Measurements from ENCODE around the gene KBTBD13.
"Not testable (repeated sequence)": the region's sequence is repeated elsewhere in the genome, so short reads cannot be mapped to it uniquely, and the experiment has no call there.

DNA sequence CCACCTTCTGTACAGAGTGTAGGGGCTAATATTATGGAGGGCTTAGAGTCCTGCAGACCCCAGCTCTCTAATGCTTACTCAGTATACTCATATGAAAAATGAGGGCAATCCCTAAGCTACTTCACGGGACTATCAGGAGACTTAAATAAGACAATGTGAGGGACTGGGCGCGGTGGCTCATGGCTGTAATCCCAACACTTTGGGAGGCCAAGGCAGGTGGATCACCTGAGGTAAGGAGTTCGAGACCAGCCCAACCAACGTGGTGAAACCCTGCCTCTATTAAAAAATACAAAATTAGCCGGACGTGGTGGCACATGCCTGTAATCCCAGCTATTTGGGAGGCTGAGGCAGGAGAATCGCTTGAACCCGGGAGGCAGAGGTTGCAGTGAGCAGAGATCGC is 23.3 kb downstream of the KBTBD13 start:
- TF ChIP-seq, protein P1, sequence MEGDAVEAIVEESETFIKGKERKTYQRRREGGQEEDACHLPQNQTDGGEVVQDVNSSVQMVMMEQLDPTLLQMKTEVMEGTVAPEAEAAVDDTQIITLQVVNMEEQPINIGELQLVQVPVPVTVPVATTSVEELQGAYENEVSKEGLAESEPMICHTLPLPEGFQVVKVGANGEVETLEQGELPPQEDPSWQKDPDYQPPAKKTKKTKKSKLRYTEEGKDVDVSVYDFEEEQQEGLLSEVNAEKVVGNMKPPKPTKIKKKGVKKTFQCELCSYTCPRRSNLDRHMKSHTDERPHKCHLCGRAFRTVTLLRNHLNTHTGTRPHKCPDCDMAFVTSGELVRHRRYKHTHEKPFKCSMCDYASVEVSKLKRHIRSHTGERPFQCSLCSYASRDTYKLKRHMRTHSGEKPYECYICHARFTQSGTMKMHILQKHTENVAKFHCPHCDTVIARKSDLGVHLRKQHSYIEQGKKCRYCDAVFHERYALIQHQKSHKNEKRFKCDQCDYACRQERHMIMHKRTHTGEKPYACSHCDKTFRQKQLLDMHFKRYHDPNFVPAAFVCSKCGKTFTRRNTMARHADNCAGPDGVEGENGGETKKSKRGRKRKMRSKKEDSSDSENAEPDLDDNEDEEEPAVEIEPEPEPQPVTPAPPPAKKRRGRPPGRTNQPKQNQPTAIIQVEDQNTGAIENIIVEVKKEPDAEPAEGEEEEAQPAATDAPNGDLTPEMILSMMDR (conservative IDR thresholded peaks at IDR 0.05; ENCODE audit: low read depth in 2 of 2), result not testable (repeated sequence)
- TF ChIP-seq EZH2 (IDR thresholded peaks at IDR 0.05; ENCODE audit: low read depth, unreplicated experiment); EZH2phosphoT487 (IDR thresholded peaks at IDR 0.05; ENCODE audit: unreplicated experiment); CREB1 (CRISPR knock-in tag; IDR thresholded peaks at IDR 0.05; ENCODE audit: low read depth); POLR2AphosphoS5 (IDR thresholded peaks at IDR 0.05; ENCODE audit: low read depth): not testable (repeated sequence)
- TF ChIP-seq, protein P2, sequence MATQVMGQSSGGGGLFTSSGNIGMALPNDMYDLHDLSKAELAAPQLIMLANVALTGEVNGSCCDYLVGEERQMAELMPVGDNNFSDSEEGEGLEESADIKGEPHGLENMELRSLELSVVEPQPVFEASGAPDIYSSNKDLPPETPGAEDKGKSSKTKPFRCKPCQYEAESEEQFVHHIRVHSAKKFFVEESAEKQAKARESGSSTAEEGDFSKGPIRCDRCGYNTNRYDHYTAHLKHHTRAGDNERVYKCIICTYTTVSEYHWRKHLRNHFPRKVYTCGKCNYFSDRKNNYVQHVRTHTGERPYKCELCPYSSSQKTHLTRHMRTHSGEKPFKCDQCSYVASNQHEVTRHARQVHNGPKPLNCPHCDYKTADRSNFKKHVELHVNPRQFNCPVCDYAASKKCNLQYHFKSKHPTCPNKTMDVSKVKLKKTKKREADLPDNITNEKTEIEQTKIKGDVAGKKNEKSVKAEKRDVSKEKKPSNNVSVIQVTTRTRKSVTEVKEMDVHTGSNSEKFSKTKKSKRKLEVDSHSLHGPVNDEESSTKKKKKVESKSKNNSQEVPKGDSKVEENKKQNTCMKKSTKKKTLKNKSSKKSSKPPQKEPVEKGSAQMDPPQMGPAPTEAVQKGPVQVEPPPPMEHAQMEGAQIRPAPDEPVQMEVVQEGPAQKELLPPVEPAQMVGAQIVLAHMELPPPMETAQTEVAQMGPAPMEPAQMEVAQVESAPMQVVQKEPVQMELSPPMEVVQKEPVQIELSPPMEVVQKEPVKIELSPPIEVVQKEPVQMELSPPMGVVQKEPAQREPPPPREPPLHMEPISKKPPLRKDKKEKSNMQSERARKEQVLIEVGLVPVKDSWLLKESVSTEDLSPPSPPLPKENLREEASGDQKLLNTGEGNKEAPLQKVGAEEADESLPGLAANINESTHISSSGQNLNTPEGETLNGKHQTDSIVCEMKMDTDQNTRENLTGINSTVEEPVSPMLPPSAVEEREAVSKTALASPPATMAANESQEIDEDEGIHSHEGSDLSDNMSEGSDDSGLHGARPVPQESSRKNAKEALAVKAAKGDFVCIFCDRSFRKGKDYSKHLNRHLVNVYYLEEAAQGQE (IDR thresholded peaks at IDR 0.05; ENCODE audit: unreplicated experiment), result not testable (repeated sequence)
